ENCODE results near the gene GRAMD2A. TPM values are rescaled to one million over a fixed set of nuclear protein-coding genes. Genes with fewer than 3 reads are reported as not detected.

Gene GRAMD2A
- total and polyA plus RNA-seq, 10 of the 15 experiments (the other 5 are each of a cell fraction or from before 2014, with no cell fraction given), result 0.02 to 0.35 TPM; not detected in 8

GRCh38 chr15:72141171-72142084 lies 56.2 kb downstream of the GRAMD2A start:
- SMC1A ChIA-PET (ENCODE audit: uncharacterized antibody, unreplicated experiment), result interaction anchor here (0.5 to 2.1 kb wide), 14 partner anchors 10 to 248 kb away, joined by 3 to 20 read pairs (median 4); partner anchors contain the start of genes MYO9A and SENP8
- DNase-seq (ENCODE audit: low read depth, low spot score), result peak; percentile 87
- peak overlapping the region; percentile 97 for H3K4me2 ChIP-seq (ENCODE audit: control insufficient read depth, insufficient read depth)
- RAD21 ChIA-PET (ENCODE audit: unreplicated experiment), result interaction anchor here (0.6 to 1.7 kb wide), 12 partner anchors 8 to 398 kb away, joined by 3 to 11 read pairs (median 5); partner anchors contain the start of genes MYO9A and SENP8
- POLR2A ChIA-PET, result interaction anchor here (0.6 to 1.5 kb wide), 7 partner anchors 10 to 1270 kb away, joined by 3 to 9 read pairs (median 4); partner anchors contain the start of genes MYO9A and SENP8
- H3K36me3 ChIP-seq (ENCODE audit: control insufficient read depth in 2 of 2, insufficient read depth in 2 of 2, low read length in 1 of 2), result no peaks in the 10 kb centered on the region
- peaks cover 20% of the 10 kb centered on the region for H3K4me1 ChIP-seq (ENCODE audit: control insufficient read depth, insufficient read depth, low read length)
- intact Hi-C loops (cut with micrococcal nuclease; ENCODE audit: unreplicated experiment), result loop anchor here (1.0 to 5.0 kb wide), 2 partner anchors 23 to 64 kb away; partner anchors contain the start of genes MYO9A and SENP8
- CTCF ChIA-PET, result interaction anchor here (0.5 to 3.1 kb wide), 7 partner anchors 12 to 361 kb away, joined by 3 to 15 read pairs (median 3); no protein-coding TSS in a partner anchor
- no peaks in the 10 kb centered on the region for H4K20me1 ChIP-seq (ENCODE audit: control insufficient read depth, insufficient read depth)
- peak overlapping the region; percentile 83 for H2AFZ ChIP-seq (ENCODE audit: control insufficient read depth, low read depth, low read length)
- FAIRE-seq, result peak; percentile 74
- 0% methylated on average over 4 of the region's 4 CpGs for WGBS (ENCODE audit: insufficient coverage, insufficient replicate concordance, low lambda C conversion rate, missing lambda C conversion rate)
- ATAC-seq, result peak; percentile 100
- peak overlapping the region; percentile 67 for H3K9ac ChIP-seq (ENCODE audit: control insufficient read depth, insufficient read depth, low read length)
- in situ Hi-C loops (cut with MboI), result no loop called here
- H3K79me2 ChIP-seq (ENCODE audit: control insufficient read depth, insufficient read depth, low read length), result no peaks in the 10 kb centered on the region
- no peaks in the 10 kb centered on the region for H3K9me3 ChIP-seq (replicated peaks; ENCODE audit: control insufficient read depth, insufficient read depth, low read length)
- no peaks in the 10 kb centered on the region for H3K27me3 ChIP-seq (replicated peaks in 1 of 2; ENCODE audit: control insufficient read depth in 2 of 2, insufficient read depth in 2 of 2, low read length in 1 of 2)
- peak overlapping the region; percentile 34; the same call in 1 of the 2 replicates for H3K4me3 ChIP-seq
- peak overlapping the region; percentile 93 for H3K27ac ChIP-seq (ENCODE audit: control insufficient read depth, insufficient read depth)
- no TSS peak for BruUV-seq (replicated peaks)
- TF ChIP-seq ETV6 (conservative IDR thresholded peaks at IDR 0.05 in 1 of 2, IDR thresholded peaks at IDR 0.05 in 1 of 2; ENCODE audit: borderline replicate concordance in 1 of 2, low read depth in 1 of 2) (peak in 1 of 2 experiments; percentile 82; a peak in 2 of 4 replicates), KAT2A (conservative IDR thresholded peaks at IDR 0.05; ENCODE audit: control insufficient read depth, low read depth, low read length) (no peak), NFYB (IDR thresholded peaks at IDR 0.05; ENCODE audit: insufficient read depth, low read depth, low read length) (no peak), SP1 (IDR thresholded peaks at IDR 0.05; ENCODE audit: low read depth, low read length) (peak; percentile 83), MTA2 (IDR thresholded peaks at IDR 0.05; ENCODE audit: low read depth) (peak; percentile 84), IKZF2 (IDR thresholded peaks at IDR 0.05) (peak; percentile 92 to 96), NRF1 (conservative IDR thresholded peaks at IDR 0.05; ENCODE audit: low read depth, low read length) (no peak), SRF (IDR thresholded peaks at IDR 0.05; ENCODE audit: low read depth in 2 of 2, low read length in 2 of 2) (no peak), RUNX3 (IDR thresholded peaks at IDR 0.05; ENCODE audit: low read length) (peak; percentile 100), RAD51 (IDR thresholded peaks at IDR 0.05) (no peak; the same call in 1 of the 2 replicates), NR2C1 (IDR thresholded peaks at IDR 0.05) (no peak), ZNF592 (IDR thresholded peaks at IDR 0.05) (no peak), CBFB (IDR thresholded peaks at IDR 0.05; ENCODE audit: low read depth) (peak; percentile 97), IKZF1 (conservative IDR thresholded peaks at IDR 0.05) (peak; percentile 85), WRNIP1 (IDR thresholded peaks at IDR 0.05; ENCODE audit: borderline replicate concordance, low read depth, low read length) (no peak), STAT1 (conservative IDR thresholded peaks at IDR 0.05) (no peak), MYC (IDR thresholded peaks at IDR 0.05; ENCODE audit: insufficient read depth, insufficient read length, insufficient replicate concordance, low read length, severe bottlenecking) (no peak), CBX3 (IDR thresholded peaks at IDR 0.05; ENCODE audit: borderline replicate concordance, low read depth) (no peak)
